Calu3 (cell line): ENCODE results near the gene TBCE. TPM values are rescaled to one million over a fixed set of nuclear protein-coding genes. Genes with fewer than 3 reads are reported as not detected.

Source experiments
- BruUV-seq: library from RNA; stranded (reverse); fragments of 400-500 nt; replicated peaks from 2 replicates; lab custom pipeline; 2021; lab: Mats Ljungman, UMichigan
- CTCF ChIA-PET: fragments of 300-600 bp; sonication (Branson Sonifier 250); formaldehyde crosslinking; loops from one replicate; lab custom pipeline; 2022; ENCODE audit warnings: antibody characterized with exemption; lab: Charles Lee
- DNase-seq: peaks from one replicate; pipeline ENCODE4 v3.0.0; 2022
- H3K27ac Mint-ChIP-seq: one replicate; pipeline ENCODE4 v1.8.0; 2022; ENCODE audit warnings: mixed read lengths; ENCODE audit not compliant: unreplicated experiment
- H3K27me3 Mint-ChIP-seq: one replicate; pipeline ENCODE4 v1.8.0; 2022; ENCODE audit warnings: mixed read lengths; ENCODE audit not compliant: unreplicated experiment
- H3K36me3 Mint-ChIP-seq: one replicate; pipeline ENCODE4 v1.8.0; 2022; ENCODE audit warnings: mild to moderate bottlenecking, moderate library complexity, mixed read lengths; ENCODE audit not compliant: insufficient read depth, unreplicated experiment
- H3K4me1 Mint-ChIP-seq: one replicate; pipeline ENCODE4 v1.8.0; 2022; ENCODE audit warnings: mild to moderate bottlenecking, low read depth, mixed read lengths; ENCODE audit not compliant: unreplicated experiment
- H3K4me3 Mint-ChIP-seq: one replicate; pipeline ENCODE4 v1.8.0; 2022; ENCODE audit warnings: mild to moderate bottlenecking, low read depth, moderate library complexity, mixed read lengths; ENCODE audit not compliant: unreplicated experiment
- H3K9me3 Mint-ChIP-seq: one replicate; pipeline ENCODE4 v1.8.0; 2022; ENCODE audit warnings: low read depth, mixed read lengths; ENCODE audit not compliant: unreplicated experiment
- CTCF ChIP-seq: fragments of 200-600 bp; IDR thresholded peaks from one replicate; pipeline ENCODE4 v1.8.0; 2022; ENCODE audit warnings: antibody characterized with exemption; ENCODE audit not compliant: unreplicated experiment
- intact Hi-C: fragments of 100-400 bp; cut with micrococcal nuclease; formaldehyde crosslinking; loops from one replicate; pipeline ENCODE4 v1.10.0; 2022; ENCODE audit not compliant: unreplicated experiment
- total RNA-seq: library from RNA; stranded (reverse); gene quantifications from 2 replicates; pipeline ENCODE4 v1.2.3, GENCODE V29; 2022

Gene TBCE
- total RNA-seq, 1 experiment from 2014 or later: 31.3 TPM

GRCh38 chr1:235500971-235501540 lies 133.8 kb downstream of the TBCE start:
- no TSS peak for BruUV-seq
- CTCF ChIA-PET: no interaction called here
- DNase-seq: no peak
- H3K36me3 Mint-ChIP-seq: peaks cover 31% of the 10 kb centered on the region
- no peak for TF ChIP-seq CTCF
- intact Hi-C loops: loop anchor here (5.0 kb wide), 1 partner anchor 174 kb away; the partner anchor contains the start of genes ARID4B and GGPS1
- no peak overlapping the region for H3K27ac Mint-ChIP-seq
- H3K27me3 Mint-ChIP-seq: no peaks in the 10 kb centered on the region
- no peak overlapping the region for H3K4me3 Mint-ChIP-seq
- H3K4me1 Mint-ChIP-seq: peaks cover 28% of the 10 kb centered on the region
- no peaks in the 10 kb centered on the region for H3K9me3 Mint-ChIP-seq

Other genes starting within 250 kb of the TBCE start
- gene TOMM20, start 238.6 kb upstream of the TBCE start, total RNA-seq: 120 and 151 TPM in 2 replicates
- gene RBM34, start 206.2 kb upstream of the TBCE start, total RNA-seq: 79.8 and 89.1 TPM in 2 replicates
- gene ARID4B, start 39.2 kb upstream of the TBCE start, total RNA-seq: 46.3 and 56.6 TPM in 2 replicates
- gene GGPS1, start 38.9 kb upstream of the TBCE start, total RNA-seq: 40.5 and 45.6 TPM in 2 replicates
- 28.9 and 35.3 TPM in 2 replicates for gene B3GALNT2, start 137.0 kb downstream of the TBCE start, total RNA-seq